GM12878 (cell line): ENCODE measurements around the gene SYNDIG1. TPM values are rescaled to one million over a fixed set of nuclear protein-coding genes. Genes with fewer than 3 reads are reported as not detected.

ENCODE experiments used
- ATAC-seq: fragments of 200-7000 bp; cut with Tn5 transposase; 3 replicates; pipeline ENCODE4 v1.9.1; 2020; ENCODE audit warnings: mild to moderate bottlenecking, moderate library complexity
- BruUV-seq: library from RNA; stranded (reverse); fragments of 400-500 nt; replicated peaks from 2 replicates; lab custom pipeline; 2021; lab: Mats Ljungman, UMichigan
- CTCF ChIA-PET: fragments of 300-600 bp; sonication (Branson Sonifier 250); formaldehyde crosslinking; extraction: SDS; loops from one replicate; lab custom pipeline; 2021; ENCODE audit warnings: inconsistent platforms; lab: Yijun Ruan, JAX
- POLR2A ChIA-PET: fragments of 350-600 bp; formaldehyde crosslinking; extraction: SDS; loops from one replicate; lab custom pipeline; 2021; ENCODE audit warnings: inconsistent platforms; lab: Charles Lee
- RAD21 ChIA-PET: fragments of 300-600 bp; sonication (Branson Sonifier 250); formaldehyde crosslinking; loops from one replicate; lab custom pipeline; 2023; ENCODE audit warnings: antibody characterized with exemption; ENCODE audit not compliant: unreplicated experiment; lab: Charles Lee
- SMC1A ChIA-PET: fragments of 300-600 bp; sonication (Branson Sonifier 250); formaldehyde crosslinking; loops from one replicate; lab custom pipeline; 2023; ENCODE audit not compliant: unreplicated experiment, uncharacterized antibody; lab: Charles Lee
- DNase-seq: peaks from one replicate; pipeline ENCODE4 v3.0.0-alpha.2; 2011; ENCODE audit warnings: low read depth, low spot score
- FAIRE-seq: peaks from 3 replicates; lab custom pipeline; 2011; peaks lifted over from hg19 to GRCh38; lab: Jason Lieb, UNC
- H2AFZ ChIP-seq: 2 replicates; pipeline ENCODE4 v1.6.0; 2011; ENCODE audit warnings: low read depth, low read length, control low read depth; ENCODE audit not compliant: control insufficient read depth
- H3K27ac ChIP-seq: 2 replicates; pipeline ENCODE4 v1.5.1; 2011; ENCODE audit warnings: control low read depth; ENCODE audit not compliant: control insufficient read depth, insufficient read depth
- H3K27me3 ChIP-seq, 2 experiments: replicated peaks in 1 of 2; 2 replicates each; pipeline versions ENCODE4 v1.6.0 to v1.6.1; 2011; ENCODE audit warnings: low read length in 1 of 2; ENCODE audit not compliant: control insufficient read depth in 2 of 2, insufficient read depth in 2 of 2
- H3K36me3 ChIP-seq, 2 experiments: 2 replicates each; pipeline ENCODE4 v1.5.1; 2011; ENCODE audit warnings: low read length in 1 of 2; ENCODE audit not compliant: control insufficient read depth in 2 of 2, insufficient read depth in 2 of 2
- H3K4me1 ChIP-seq: 2 replicates; pipeline ENCODE4 v1.6.1; 2011; ENCODE audit warnings: mild to moderate bottlenecking, low read length, moderate library complexity, mixed read lengths; ENCODE audit not compliant: control insufficient read depth, insufficient read depth
- H3K4me2 ChIP-seq: 2 replicates; pipeline ENCODE4 v1.6.0; 2011; ENCODE audit warnings: control low read depth; ENCODE audit not compliant: control insufficient read depth, insufficient read depth
- H3K4me3 ChIP-seq: fragments of 200-600 bp; sonication (generic); 2 replicates; pipeline ENCODE4 v1.5.1; 2016
- H3K79me2 ChIP-seq: 2 replicates; pipeline ENCODE4 v1.6.0; 2011; ENCODE audit warnings: low read length; ENCODE audit not compliant: control insufficient read depth, insufficient read depth
- H3K9ac ChIP-seq: 2 replicates; pipeline ENCODE4 v1.8.0; 2011; ENCODE audit warnings: low read length, control low read depth, mixed read lengths; ENCODE audit not compliant: control insufficient read depth, insufficient read depth
- H3K9me3 ChIP-seq: replicated peaks from 3 replicates; pipeline ENCODE4 v1.5.1; 2011; ENCODE audit warnings: mild to moderate bottlenecking, low read length; ENCODE audit not compliant: control insufficient read depth, insufficient read depth
- H4K20me1 ChIP-seq: 2 replicates; pipeline ENCODE4 v1.6.0; 2011; ENCODE audit not compliant: control insufficient read depth, insufficient read depth
- CBFB ChIP-seq: IDR thresholded peaks from 2 replicates; pipeline ENCODE4 v1.6.1; 2016; ENCODE audit warnings: antibody characterized with exemption, low read depth
- DPF2 ChIP-seq: fragments of 450-650 bp; IDR thresholded peaks from 2 replicates; pipeline ENCODE4 v1.6.1; 2017; ENCODE audit warnings: mild to moderate bottlenecking
- EP300 ChIP-seq, 2 experiments: fragments of 150-350 bp in 1 of 2; IDR thresholded peaks; 2 replicates each; pipeline ENCODE4 v1.6.1; 2011 to 2012; ENCODE audit warnings: low read depth in 2 of 2, low read length in 2 of 2, borderline replicate concordance in 1 of 2, improper control_type of control experiment in 1 of 2, inconsistent platforms in 1 of 2; ENCODE audit not compliant: control insufficient read depth in 1 of 2
- FOXK2 ChIP-seq: fragments of 450-650 bp; IDR thresholded peaks from 2 replicates; pipeline ENCODE4 v1.6.1; 2017; ENCODE audit warnings: mild to moderate bottlenecking, moderate library complexity
- HCFC1 ChIP-seq: fragments of 150-350 bp; IDR thresholded peaks from 2 replicates; pipeline ENCODE4 v1.6.1; 2014; ENCODE audit warnings: low read length
- IRF3 ChIP-seq: fragments of 450-650 bp; IDR thresholded peaks from 2 replicates; pipeline ENCODE4 v1.6.1; 2014; ENCODE audit warnings: mild to moderate bottlenecking
- KAT2A ChIP-seq: conservative IDR thresholded peaks from 2 replicates; pipeline ENCODE4 v1.6.1; 2011; ENCODE audit warnings: low read depth, low read length; ENCODE audit not compliant: control insufficient read depth
- KLF5 ChIP-seq: fragments of 450-650 bp; IDR thresholded peaks from 2 replicates; pipeline ENCODE4 v1.6.1; 2014; ENCODE audit warnings: mild to moderate bottlenecking; ENCODE audit not compliant: partially characterized antibody
- MEF2A ChIP-seq: IDR thresholded peaks from 2 replicates; pipeline ENCODE4 v1.6.1; 2011; ENCODE audit warnings: low read depth, mild to moderate bottlenecking, low read length, moderate library complexity; ENCODE audit not compliant: insufficient read depth
- NFIC ChIP-seq: IDR thresholded peaks from 2 replicates; pipeline ENCODE4 v1.6.1; 2012; ENCODE audit warnings: low read depth, mild to moderate bottlenecking, inconsistent platforms, low read length, moderate library complexity
- PAX8 ChIP-seq: fragments of 450-650 bp; IDR thresholded peaks from 2 replicates; pipeline ENCODE4 v1.6.1; 2017; ENCODE audit warnings: mild to moderate bottlenecking, moderate library complexity
- SMAD1 ChIP-seq: fragments of 450-650 bp; IDR thresholded peaks from 2 replicates; pipeline ENCODE4 v1.6.1; 2018; ENCODE audit warnings: mild to moderate bottlenecking, low read depth; ENCODE audit not compliant: partially characterized antibody
- SRF ChIP-seq, 2 experiments: IDR thresholded peaks; 2 replicates each; pipeline ENCODE4 v1.6.1; 2011; ENCODE audit warnings: low read depth in 2 of 2, low read length in 2 of 2, mild to moderate bottlenecking in 1 of 2, moderate library complexity in 1 of 2
- TARDBP ChIP-seq: IDR thresholded peaks from 2 replicates; pipeline ENCODE4 v1.6.1; 2016; ENCODE audit warnings: borderline replicate concordance
- TCF3 ChIP-seq: IDR thresholded peaks from 2 replicates; pipeline ENCODE4 v1.6.1; 2012; ENCODE audit warnings: low read depth, mild to moderate bottlenecking, low read length, borderline replicate concordance; ENCODE audit not compliant: insufficient read depth
- USF1 ChIP-seq: IDR thresholded peaks from 2 replicates; pipeline ENCODE4 v1.6.1; 2011; ENCODE audit warnings: borderline replicate concordance, low read depth, mild to moderate bottlenecking, moderate library complexity, mixed read lengths, low read length; ENCODE audit not compliant: insufficient read depth; ENCODE audit errors: extremely low read length
- YBX1 ChIP-seq: fragments of 450-650 bp; IDR thresholded peaks from 2 replicates; pipeline ENCODE4 v1.6.1; 2016; ENCODE audit warnings: antibody characterized with exemption
- ZNF207 ChIP-seq: fragments of 450-650 bp; IDR thresholded peaks from 2 replicates; pipeline ENCODE4 v1.6.1; 2014; ENCODE audit warnings: antibody characterized with exemption, mild to moderate bottlenecking, borderline replicate concordance
- ZNF384 ChIP-seq: IDR thresholded peaks from 2 replicates; pipeline ENCODE4 v1.6.1; 2012; ENCODE audit warnings: low read depth, mild to moderate bottlenecking, low read length, improper control_type of control experiment, borderline replicate concordance
- ZZZ3 ChIP-seq: IDR thresholded peaks from 2 replicates; pipeline ENCODE4 v1.6.1; 2011; ENCODE audit warnings: low read depth; ENCODE audit not compliant: control insufficient read depth, insufficient read length
- WGBS: methylation state at CpG from one replicate; pipeline ENCODE4 v1.1.6; 2016; ENCODE audit warnings: low lambda C conversion rate; ENCODE audit not compliant: insufficient replicate concordance, insufficient coverage; ENCODE audit errors: missing lambda C conversion rate; 5-methylcytosine and 5-hydroxymethylcytosine counted together
- in situ Hi-C: fragments of 300-500 bp; cut with MboI; formaldehyde crosslinking; loops from 9 replicates; pipeline ENCODE4 v1.14.3; 2018; ENCODE audit warnings: mixed read lengths
- intact Hi-C: fragments of 100-400 bp; cut with micrococcal nuclease; formaldehyde crosslinking; loops from one replicate; pipeline ENCODE4 v1.14.2; 2022; ENCODE audit not compliant: unreplicated experiment
- polyA plus RNA-seq, 11 experiments: library from polyadenylated mRNA; depleted of rRNA in 4 of 11; unstranded in 6 of 11; stranded (reverse) in 5 of 11; fragments of >200 nt; fragmentation: Nextera tagmentation in 4 of 11; fragmentation: Illumina TruSeq in 1 of 11; extraction: Ambion mirVana in 4 of 11; extraction: Trizol in 1 of 11; gene quantifications; 1 replicate in 1 of 11; 2 replicates in 10 of 11; pipeline versions ENCODE4 v1.2.1 to v1.2.3, GENCODE V29; 2011 to 2016; ENCODE audit warnings: inconsistent platforms in 2 of 11, missing spikeins in 2 of 11, low read depth in 1 of 11
- total RNA-seq, 4 experiments: library from RNA; depleted of rRNA in 3 of 4; stranded (reverse); fragments of >200 nt in 3 of 4; fragmentation: Illumina TruSeq in 1 of 4; extraction: Trizol in 1 of 4; gene quantifications; 2 replicates each; pipeline versions ENCODE4 v1.2.1 to v1.2.3, GENCODE V29; 2013 to 2021

The SYNDIG1 gene
- total and polyA plus RNA-seq, 10 of the 15 experiments (the other 5 are each of a cell fraction or from before 2014, with no cell fraction given) = not detected

- H3K4me2 ChIP-seq = no peak overlapping the region
- ChIA-PET SMC1A (no interaction called here), RAD21 (no interaction called here), CTCF (interaction anchor here (1.6 kb wide), 1 partner anchor 11 kb away, joined by 3 read pairs; no protein-coding TSS in a partner anchor), POLR2A (no interaction called here)
- no TSS peak for BruUV-seq
- in situ Hi-C loops (no loop called here), intact Hi-C loops (no loop called here)
- no peak for TF ChIP-seq KAT2A
- no peak for TF ChIP-seq USF1
- TF ChIP-seq EP300 (IDR thresholded peaks at IDR 0.05; ENCODE audit: borderline replicate concordance in 1 of 2, control insufficient read depth in 1 of 2, low read depth in 2 of 2, low read length in 2 of 2) = no peak
- no peak for TF ChIP-seq NFIC
- no peak for TF ChIP-seq TCF3
- no peak for TF ChIP-seq SMAD1
- TF ChIP-seq PAX8 = no peak
- TF ChIP-seq CBFB = no peak
- TF ChIP-seq MEF2A = no peak
- TF ChIP-seq FOXK2 = no peak
- no peak for TF ChIP-seq HCFC1
- TF ChIP-seq KLF5 = no peak
- no peak for TF ChIP-seq ZNF207
- TF ChIP-seq SRF (IDR thresholded peaks at IDR 0.05; ENCODE audit: low read depth in 2 of 2, low read length in 2 of 2) = no peak
- no peak for TF ChIP-seq YBX1
- no peak for TF ChIP-seq TARDBP
- TF ChIP-seq ZNF384 = no peak
- TF ChIP-seq DPF2 = no peak
- no peak for TF ChIP-seq ZZZ3
- no peak for TF ChIP-seq IRF3
- H3K27ac ChIP-seq = no peak overlapping the region
- DNase-seq (no peak), FAIRE-seq (no peak), ATAC-seq (no peak)
- no peak overlapping the region for H3K4me3 ChIP-seq
- H3K9me3 ChIP-seq = no peaks in the 10 kb centered on the region
- H4K20me1 ChIP-seq = no peaks in the 10 kb centered on the region
- 69% methylated on average over 5 of the region's 5 CpGs for WGBS
- H3K4me1 ChIP-seq = no peaks in the 10 kb centered on the region
- H2AFZ ChIP-seq = no peak overlapping the region
- H3K36me3 ChIP-seq = no peaks in the 10 kb centered on the region
- H3K79me2 ChIP-seq = no peaks in the 10 kb centered on the region
- H3K9ac ChIP-seq = no peak overlapping the region
- no peaks in the 10 kb centered on the region for H3K27me3 ChIP-seq
Observed at GRCh38 chr20:24523661-24524060, 54.2 kb downstream of the SYNDIG1 start.
